OCI-LY7 (cell line): Measurements from ENCODE around the gene GRWD1. TPM values are rescaled to one million over a fixed set of nuclear protein-coding genes. Genes with fewer than 3 reads are reported as not detected.

Experiments
- BruUV-seq: library from RNA; stranded (reverse); fragments of 400-500 nt; replicated peaks from 2 replicates; lab custom pipeline; 2021; lab: Mats Ljungman, UMichigan
- CTCF ChIA-PET: fragments of 300-600 bp; sonication (Branson Sonifier 250); formaldehyde crosslinking; loops from one replicate; lab custom pipeline; 2022; ENCODE audit warnings: antibody characterized with exemption; ENCODE audit not compliant: unreplicated experiment; lab: Charles Lee
- POLR2A ChIA-PET: fragments of 300-600 bp; sonication (Branson Sonifier 250); formaldehyde crosslinking; loops from one replicate; lab custom pipeline; 2022; ENCODE audit warnings: antibody characterized with exemption; lab: Charles Lee
- DNase-seq: peaks from one replicate; pipeline ENCODE4 v3.0.0-alpha.2; 2015; ENCODE audit warnings: low spot score
- H2AFZ ChIP-seq: fragments of 200-600 bp; sonication (generic), shearing (Covaris generic); 2 replicates; pipeline ENCODE4 v1.6.1; 2014; ENCODE audit warnings: mild to moderate bottlenecking, antibody characterized with exemption, low read length, moderate library complexity
- H3K27ac ChIP-seq: fragments of 200-600 bp; sonication (generic); 2 replicates; pipeline ENCODE4 v1.5.1; 2014; ENCODE audit warnings: mixed run types, low read depth, mild to moderate bottlenecking, moderate library complexity, low read length, inconsistent platforms; ENCODE audit not compliant: poor library complexity, severe bottlenecking
- H3K36me3 ChIP-seq: fragments of 200-600 bp; sonication (generic); 2 replicates; pipeline ENCODE4 v1.6.1; 2014; ENCODE audit warnings: mild to moderate bottlenecking, antibody characterized with exemption, low read length, moderate library complexity, mixed read lengths; ENCODE audit not compliant: insufficient read depth
- H3K4me1 ChIP-seq: fragments of 200-600 bp; sonication (generic); 2 replicates; pipeline ENCODE4 v1.5.1; 2014; ENCODE audit warnings: mild to moderate bottlenecking, low read length; ENCODE audit not compliant: insufficient read depth, poor library complexity, severe bottlenecking
- H3K4me2 ChIP-seq: fragments of 200-600 bp; sonication (generic); 2 replicates; pipeline ENCODE4 v1.6.1; 2014; ENCODE audit warnings: mild to moderate bottlenecking, low read length
- H3K4me3 ChIP-seq: fragments of 200-600 bp; sonication (generic); 2 replicates; pipeline ENCODE4 v1.5.1; 2014; ENCODE audit warnings: mild to moderate bottlenecking, low read depth, low read length; ENCODE audit not compliant: poor library complexity, severe bottlenecking
- H3K79me2 ChIP-seq: fragments of 200-600 bp; sonication (generic); 2 replicates; pipeline ENCODE4 v1.6.1; 2016; ENCODE audit warnings: low read depth, mild to moderate bottlenecking, low read length, moderate library complexity, mixed read lengths; ENCODE audit not compliant: insufficient read depth
- H3K9me2 ChIP-seq: fragments of 200-600 bp; sonication (generic); 2 replicates; pipeline ENCODE4 v1.6.1; 2016; ENCODE audit warnings: mild to moderate bottlenecking, low read length, mixed read lengths; ENCODE audit not compliant: insufficient read depth
- H3K9me3 ChIP-seq: fragments of 200-600 bp; sonication (generic); 2 replicates; pipeline ENCODE4 v1.6.1; 2014; ENCODE audit warnings: mild to moderate bottlenecking, mixed run types, low read length, mixed read lengths
- H4K20me1 ChIP-seq: fragments of 200-600 bp; sonication (generic); 2 replicates; pipeline ENCODE4 v1.6.1; 2014; ENCODE audit warnings: mild to moderate bottlenecking, antibody characterized with exemption, low read length, moderate library complexity, mixed read lengths; ENCODE audit not compliant: insufficient read depth
- EZH2phosphoT487 ChIP-seq: fragments of 200-600 bp; sonication (generic); IDR thresholded peaks from 2 replicates; pipeline ENCODE4 v1.6.1; 2018; ENCODE audit warnings: low read depth, borderline replicate concordance, mild to moderate bottlenecking, mixed run types, antibody characterized with exemption, low read length, moderate library complexity, mixed read lengths
- intact Hi-C: fragments of 100-400 bp; cut with micrococcal nuclease; formaldehyde crosslinking; loops from one replicate; pipeline ENCODE4 v1.10.0; 2022; ENCODE audit not compliant: unreplicated experiment
- total RNA-seq, 2 experiments: library from RNA; depleted of rRNA in 1 of 2; stranded (reverse); fragments of >200 nt in 1 of 2; shearing (Covaris generic) in 1 of 2; gene quantifications; 2 replicates each; pipeline ENCODE4 v1.2.3, GENCODE V29; 2014 to 2022
- TF ChIP-seq, protein P1 (sequence below): fragments of 200-600 bp; sonication (generic); conservative IDR thresholded peaks from 2 replicates; pipeline ENCODE4 v1.5.1; 2014; ENCODE audit warnings: mild to moderate bottlenecking, antibody characterized with exemption, low read length, moderate library complexity, mixed read lengths

The GRWD1 gene
- total RNA-seq, 2 experiments from 2014 or later, result 32.1 to 35.8 TPM

DNA sequence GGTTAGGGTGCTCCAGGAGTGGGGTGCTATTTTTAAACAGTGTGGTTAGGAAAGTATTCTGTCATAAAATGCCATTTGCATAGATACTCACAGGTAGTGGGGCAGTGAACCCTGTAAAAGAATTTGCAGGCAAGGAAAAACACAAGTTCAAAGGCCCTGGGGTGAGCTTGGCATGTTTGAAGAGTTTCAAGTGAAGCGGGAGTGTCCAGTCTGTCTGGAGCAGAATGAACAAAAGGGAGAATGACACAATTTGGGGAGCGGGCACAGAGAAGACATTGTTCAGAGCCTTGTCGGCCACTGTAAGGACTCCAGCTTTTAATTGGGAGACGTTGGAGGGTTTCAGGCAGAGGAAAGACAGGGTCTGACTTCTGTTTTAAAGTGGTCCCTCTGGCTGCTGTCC is 2.8 kb downstream of the GRWD1 start:
- no peaks in the 10 kb centered on the region for H4K20me1 ChIP-seq
- H3K4me1 ChIP-seq, result peaks cover 26% of the 10 kb centered on the region
- BruUV-seq, result no TSS peak
- no peak overlapping the region for H2AFZ ChIP-seq
- H3K79me2 ChIP-seq, result peaks cover 29% of the 10 kb centered on the region
- no peaks in the 10 kb centered on the region for H3K9me3 ChIP-seq
- peaks cover 65% of the 10 kb centered on the region for H3K36me3 ChIP-seq
- H3K4me3 ChIP-seq, result no peak overlapping the region
- ChIA-PET POLR2A (no interaction called here), CTCF (no interaction called here)
- DNase-seq, result no peak
- no peak overlapping the region for H3K4me2 ChIP-seq
- no peak overlapping the region for H3K27ac ChIP-seq
- no peaks in the 10 kb centered on the region for H3K9me2 ChIP-seq
- intact Hi-C loops, result loop anchor here (5.0 kb wide), 1 partner anchor 56 kb away; the partner anchor contains the start of genes GRIN2D and KDELR1
- no peak for TF ChIP-seq EZH2phosphoT487
- TF ChIP-seq, protein P1, sequence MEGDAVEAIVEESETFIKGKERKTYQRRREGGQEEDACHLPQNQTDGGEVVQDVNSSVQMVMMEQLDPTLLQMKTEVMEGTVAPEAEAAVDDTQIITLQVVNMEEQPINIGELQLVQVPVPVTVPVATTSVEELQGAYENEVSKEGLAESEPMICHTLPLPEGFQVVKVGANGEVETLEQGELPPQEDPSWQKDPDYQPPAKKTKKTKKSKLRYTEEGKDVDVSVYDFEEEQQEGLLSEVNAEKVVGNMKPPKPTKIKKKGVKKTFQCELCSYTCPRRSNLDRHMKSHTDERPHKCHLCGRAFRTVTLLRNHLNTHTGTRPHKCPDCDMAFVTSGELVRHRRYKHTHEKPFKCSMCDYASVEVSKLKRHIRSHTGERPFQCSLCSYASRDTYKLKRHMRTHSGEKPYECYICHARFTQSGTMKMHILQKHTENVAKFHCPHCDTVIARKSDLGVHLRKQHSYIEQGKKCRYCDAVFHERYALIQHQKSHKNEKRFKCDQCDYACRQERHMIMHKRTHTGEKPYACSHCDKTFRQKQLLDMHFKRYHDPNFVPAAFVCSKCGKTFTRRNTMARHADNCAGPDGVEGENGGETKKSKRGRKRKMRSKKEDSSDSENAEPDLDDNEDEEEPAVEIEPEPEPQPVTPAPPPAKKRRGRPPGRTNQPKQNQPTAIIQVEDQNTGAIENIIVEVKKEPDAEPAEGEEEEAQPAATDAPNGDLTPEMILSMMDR, result no peak

DNA sequence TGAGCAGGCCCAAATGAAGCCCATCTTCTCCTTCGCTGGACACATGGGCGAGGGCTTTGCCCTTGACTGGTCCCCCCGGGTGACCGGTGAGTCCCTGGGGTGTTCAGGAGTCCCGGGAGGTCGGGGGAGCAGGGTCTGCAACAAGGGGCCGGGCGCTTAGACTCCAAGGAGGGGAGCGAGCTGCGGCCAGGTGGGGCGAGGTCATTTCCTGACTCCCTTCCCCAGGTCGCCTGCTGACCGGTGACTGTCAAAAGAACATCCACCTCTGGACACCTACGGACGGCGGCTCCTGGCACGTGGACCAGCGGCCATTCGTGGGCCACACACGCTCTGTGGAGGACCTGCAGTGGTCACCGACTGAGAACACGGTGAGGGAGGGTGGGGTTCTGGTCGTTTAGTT is 4.7 kb downstream of the GRWD1 start:
- intact Hi-C loops, result no loop called here
- Histone ChIP-seq H3K27ac (no peak overlapping the region), H4K20me1 (no peaks in the 10 kb centered on the region), H3K36me3 (peaks cover 84% of the 10 kb centered on the region), H3K9me3 (no peaks in the 10 kb centered on the region), H3K4me1 (peaks cover 14% of the 10 kb centered on the region), H3K9me2 (no peaks in the 10 kb centered on the region), H3K4me2 (no peak overlapping the region), H3K79me2 (peaks cover 29% of the 10 kb centered on the region), H2AFZ (no peak overlapping the region), H3K4me3 (no peak overlapping the region)
- POLR2A ChIA-PET, result no interaction called here
- no TSS peak for BruUV-seq
- TF ChIP-seq, protein P1, result no peak
- TF ChIP-seq EZH2phosphoT487, result no peak
- CTCF ChIA-PET, result no interaction called here
- DNase-seq, result no peak

DNA sequence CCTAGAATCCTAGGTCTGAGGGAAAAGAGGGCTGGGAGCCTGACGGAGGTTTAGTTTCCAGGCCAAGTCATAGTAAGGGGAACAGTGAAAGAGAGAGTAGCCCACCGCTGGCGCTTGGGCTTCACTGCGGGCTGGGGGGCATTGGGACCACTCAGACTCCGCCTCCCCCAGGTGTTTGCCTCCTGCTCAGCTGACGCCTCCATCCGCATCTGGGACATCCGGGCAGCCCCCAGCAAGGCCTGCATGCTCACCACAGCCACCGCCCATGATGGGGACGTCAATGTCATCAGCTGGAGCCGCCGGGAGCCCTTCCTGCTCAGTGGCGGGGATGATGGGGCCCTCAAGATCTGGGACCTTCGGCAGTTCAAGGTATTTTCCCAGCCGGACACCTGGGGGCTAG is 5.1 kb downstream of the GRWD1 start:
- DNase-seq, result no peak
- no peaks in the 10 kb centered on the region for H3K9me3 ChIP-seq
- no peak overlapping the region for H3K27ac ChIP-seq
- H3K79me2 ChIP-seq, result peaks cover 29% of the 10 kb centered on the region
- TF ChIP-seq, protein P1, result no peak
- no peak for TF ChIP-seq EZH2phosphoT487
- peaks cover 88% of the 10 kb centered on the region for H3K36me3 ChIP-seq
- ChIA-PET CTCF (no interaction called here), POLR2A (no interaction called here)
- BruUV-seq, result no TSS peak
- H3K9me2 ChIP-seq, result no peaks in the 10 kb centered on the region
- H2AFZ ChIP-seq, result no peak overlapping the region
- H4K20me1 ChIP-seq, result no peaks in the 10 kb centered on the region
- intact Hi-C loops, result no loop called here
- H3K4me3 ChIP-seq, result no peak overlapping the region
- peaks cover 14% of the 10 kb centered on the region for H3K4me1 ChIP-seq
- H3K4me2 ChIP-seq, result no peak overlapping the region
